Heart left ventricle (tissue), 13 donors: Measurements from ENCODE around the gene IL22RA1.

ENCODE experiments used
- POLR2A ChIP-seq, 2 donors: fragments of 450-650 bp; IDR thresholded peaks; one replicate each; pipeline ENCODE4 v1.6.1; 2017; ENCODE audit warnings: antibody characterized with exemption in 2 of 2, mild to moderate bottlenecking in 2 of 2, moderate library complexity in 2 of 2
- TF ChIP-seq, protein P1 (sequence below), 12 donors: fragments of 200-600 bp; sonication (generic) in 4 of 12; IDR thresholded peaks; one replicate each; pipeline versions ENCODE4 v1.5.0 to v1.8.0; 2018 to 2022; ENCODE audit warnings: antibody characterized with exemption in 12 of 12, mild to moderate bottlenecking in 5 of 12
- donor health status: ischemic (EF 13 %, LVEDD 7.1; RV severe dilation, severe dysfunction).
- donor health status: DM: no; HTN: yes; CAD: no.
- donor health status: DM: no; HTN: no; CAD: no.
- donor health status: ischemic (EF 25% LVEDD 6.9; RV normal size, moderate dysfunction).
- donor health status: ischemic (EF 25% LVEDD 5.7; RV mildly dilated, moderate dysfunction).
- donor health status: ischemic (EF 35%, LVEDD 5.7; RV mildly dilated, moderate dysfunction).
- donor health status: nonischemic (EF 11% LVEDD 7.7; RV severe dilation, severe dysfunction).
- donor health status: DM: yes; HTN: yes; CAD: no.
- donor health status: PGD.
- donor health status: ischemic (EF 29% LVEDD 5.4; RV normal size, mild dysfunction).
- donor health status: nonischemic (EF 23%, LVEDD 6.1; RV moderate dilation, normal function).

- TF ChIP-seq, protein P1, sequence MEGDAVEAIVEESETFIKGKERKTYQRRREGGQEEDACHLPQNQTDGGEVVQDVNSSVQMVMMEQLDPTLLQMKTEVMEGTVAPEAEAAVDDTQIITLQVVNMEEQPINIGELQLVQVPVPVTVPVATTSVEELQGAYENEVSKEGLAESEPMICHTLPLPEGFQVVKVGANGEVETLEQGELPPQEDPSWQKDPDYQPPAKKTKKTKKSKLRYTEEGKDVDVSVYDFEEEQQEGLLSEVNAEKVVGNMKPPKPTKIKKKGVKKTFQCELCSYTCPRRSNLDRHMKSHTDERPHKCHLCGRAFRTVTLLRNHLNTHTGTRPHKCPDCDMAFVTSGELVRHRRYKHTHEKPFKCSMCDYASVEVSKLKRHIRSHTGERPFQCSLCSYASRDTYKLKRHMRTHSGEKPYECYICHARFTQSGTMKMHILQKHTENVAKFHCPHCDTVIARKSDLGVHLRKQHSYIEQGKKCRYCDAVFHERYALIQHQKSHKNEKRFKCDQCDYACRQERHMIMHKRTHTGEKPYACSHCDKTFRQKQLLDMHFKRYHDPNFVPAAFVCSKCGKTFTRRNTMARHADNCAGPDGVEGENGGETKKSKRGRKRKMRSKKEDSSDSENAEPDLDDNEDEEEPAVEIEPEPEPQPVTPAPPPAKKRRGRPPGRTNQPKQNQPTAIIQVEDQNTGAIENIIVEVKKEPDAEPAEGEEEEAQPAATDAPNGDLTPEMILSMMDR (IDR thresholded peaks at IDR 0.05) = no peak
- TF ChIP-seq POLR2A (IDR thresholded peaks at IDR 0.05) = no peak
Observed at GRCh38 chr1:24139222-24139489, 3.8 kb downstream of the IL22RA1 start.
